Stimulated activated CD8-positive, alpha-beta memory T cell treated with anti-CD3 and anti-CD28 coated beads, Interleukin-4, amount 100 ng/mL, for 4 hours (primary cell): ENCODE data around the gene AFMID.

ENCODE experiments used
- DNase-seq, 2 donors: peaks; one replicate each; pipeline ENCODE4 v3.0.0-alpha.2; 2020; ENCODE audit warnings: low read depth in 2 of 2, low spot score in 1 of 2

The AFMID gene

DNA sequence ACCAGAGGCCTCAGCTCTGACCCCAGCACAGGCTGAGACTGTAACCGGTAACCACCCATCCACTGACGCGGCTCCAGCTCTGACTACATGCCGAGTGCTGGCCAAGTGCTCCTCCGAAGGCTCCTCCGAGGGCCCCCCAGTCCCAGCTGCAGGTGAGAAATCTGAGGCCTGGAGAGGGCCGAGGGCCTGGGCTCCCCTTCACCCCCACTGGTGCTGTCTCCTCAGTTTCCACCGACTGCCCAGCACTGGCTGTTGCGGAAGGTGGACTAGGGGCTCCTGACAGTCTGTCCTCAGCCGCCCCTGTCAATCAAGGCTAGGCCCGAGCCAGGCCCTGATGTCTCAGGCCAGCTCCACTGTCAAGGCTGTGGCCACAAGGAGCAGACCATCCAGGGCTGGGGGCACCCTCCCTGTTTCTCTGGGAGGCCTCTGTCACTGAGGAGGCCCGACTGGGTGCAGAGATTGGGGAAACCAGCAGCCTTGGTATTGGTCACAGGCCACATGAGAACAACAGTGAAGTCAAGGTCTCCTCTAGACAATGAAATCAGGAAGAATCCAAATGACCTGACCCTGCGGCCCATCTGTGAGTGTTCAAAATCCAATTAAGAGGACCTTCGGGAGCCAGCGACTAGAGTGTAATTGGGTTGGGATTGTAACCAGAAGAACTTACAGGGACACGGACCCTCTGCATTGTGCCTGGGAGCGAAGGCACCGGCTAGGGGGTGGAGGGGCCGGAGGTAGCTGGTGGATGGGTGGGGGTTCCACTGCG lies 49.4 kb downstream of the AFMID start:
- no peak for DNase-seq

DNA sequence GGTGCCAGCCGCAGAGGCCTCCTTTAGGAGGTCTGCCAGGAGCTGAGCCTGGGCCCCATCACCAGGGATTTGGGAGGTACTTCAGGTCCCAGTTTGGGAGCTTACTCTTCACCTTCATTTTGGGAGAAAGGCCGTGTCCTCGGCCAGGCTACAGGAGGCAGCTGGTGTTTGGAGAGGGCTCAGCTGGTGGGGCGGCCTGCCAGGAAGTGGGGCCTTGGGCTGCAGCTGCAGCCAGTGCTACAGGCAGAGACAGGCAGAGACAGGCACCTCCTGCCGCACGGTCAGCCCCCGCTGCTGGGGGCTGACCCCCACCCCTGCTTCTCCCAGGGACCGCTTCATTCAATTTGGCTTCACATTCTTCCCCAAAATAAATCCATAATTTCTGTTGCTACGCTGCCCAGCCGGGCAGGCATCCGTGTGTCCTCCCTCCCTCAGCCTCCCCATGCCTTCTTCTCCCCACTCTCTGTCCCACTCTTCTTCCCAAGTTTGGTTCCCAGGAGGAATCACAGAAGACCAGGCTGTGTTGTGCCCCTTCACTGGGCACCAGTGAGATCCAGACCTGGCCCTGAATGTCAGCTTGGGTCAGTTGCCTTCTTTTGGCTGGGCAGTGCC lies 50.3 kb downstream of the AFMID start:
- no peak for DNase-seq

DNA sequence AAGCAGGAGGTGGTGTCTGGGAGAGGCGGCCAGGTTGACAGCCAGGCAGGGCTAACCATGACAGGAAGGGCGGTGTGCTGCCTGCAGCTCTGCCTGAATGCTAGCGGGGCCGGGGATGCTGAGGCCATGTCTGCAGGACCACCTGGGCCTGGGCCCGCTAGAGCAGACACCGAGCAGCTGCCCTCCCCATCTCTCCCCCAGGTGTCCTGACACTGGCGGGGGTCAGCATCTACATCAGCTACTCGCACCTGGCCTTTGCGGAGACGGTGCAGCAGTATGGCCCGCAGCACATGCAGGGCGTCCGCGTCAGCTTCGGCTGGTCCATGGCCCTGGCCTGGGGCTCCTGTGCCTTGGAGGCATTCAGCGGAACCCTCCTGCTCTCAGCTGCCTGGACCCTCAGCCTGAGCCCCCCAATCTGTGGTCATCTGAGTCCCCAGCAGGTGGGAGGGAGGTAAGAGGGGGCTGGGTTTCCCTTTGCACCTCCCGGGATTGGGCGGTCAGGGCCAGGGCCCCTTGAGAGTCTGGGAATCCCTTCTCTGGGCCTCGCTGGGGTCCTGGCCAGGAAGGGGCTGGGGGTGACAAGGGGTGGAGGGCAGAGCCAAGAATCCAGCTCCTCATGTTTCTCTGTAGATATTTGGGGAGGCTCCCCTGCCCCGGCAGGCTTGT lies 51.8 kb downstream of the AFMID start:
- no peak for DNase-seq

DNA sequence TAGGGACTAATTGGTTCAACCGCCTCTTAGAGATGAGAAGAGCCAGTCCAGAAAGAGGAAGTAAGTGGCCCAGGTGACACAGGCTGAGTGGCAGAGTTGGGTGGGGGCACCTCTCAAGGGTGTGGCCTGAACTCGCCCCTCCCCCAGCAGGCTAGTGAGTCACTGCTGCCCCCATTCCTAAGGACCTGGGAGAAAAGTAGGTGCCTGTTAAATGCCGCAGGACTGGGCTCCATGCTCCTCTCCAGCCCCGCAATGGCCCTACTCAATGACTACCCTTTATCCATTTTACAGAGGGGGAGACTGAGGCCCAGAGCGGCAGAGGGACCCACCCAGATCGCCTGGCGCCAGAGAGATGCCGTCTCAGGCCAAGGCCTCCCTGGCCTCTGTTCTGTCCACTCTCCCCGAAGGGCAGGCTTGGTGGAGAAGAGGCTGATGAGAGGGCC lies 52.3 kb downstream of the AFMID start:
- DNase-seq = no peak

DNA sequence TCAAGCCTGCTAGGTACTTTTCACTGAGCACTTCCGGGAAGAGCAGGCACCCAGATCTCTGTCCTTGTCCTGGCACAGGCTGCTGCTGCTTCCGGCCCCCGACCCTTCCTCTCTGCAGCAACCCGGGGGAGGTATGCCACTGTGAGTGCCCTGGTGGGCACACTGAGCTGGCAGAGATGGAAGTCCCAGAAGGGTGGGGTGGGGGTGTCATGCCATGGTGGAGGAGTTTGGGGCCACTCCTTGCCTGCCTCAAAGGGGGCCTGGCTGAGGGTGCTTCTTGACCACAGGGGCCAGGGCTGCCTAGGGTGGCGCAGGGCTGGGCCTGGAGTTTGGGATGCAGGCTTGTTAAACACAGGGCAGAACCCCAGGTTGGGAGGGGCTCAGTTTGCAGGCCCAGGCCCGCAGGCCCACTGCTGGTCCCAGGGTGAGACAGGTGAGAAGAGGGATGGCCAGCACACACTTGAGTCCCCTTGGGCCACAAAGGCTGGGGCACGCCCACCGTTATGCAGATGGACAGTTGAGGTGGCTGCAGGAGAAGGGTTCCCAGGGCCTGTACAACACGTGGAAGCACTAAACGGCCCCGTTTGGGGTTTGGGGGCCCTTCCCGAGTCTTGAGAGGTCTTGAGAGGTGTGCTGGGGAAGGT lies 53.0 kb downstream of the AFMID start:
- no peak for DNase-seq

DNA sequence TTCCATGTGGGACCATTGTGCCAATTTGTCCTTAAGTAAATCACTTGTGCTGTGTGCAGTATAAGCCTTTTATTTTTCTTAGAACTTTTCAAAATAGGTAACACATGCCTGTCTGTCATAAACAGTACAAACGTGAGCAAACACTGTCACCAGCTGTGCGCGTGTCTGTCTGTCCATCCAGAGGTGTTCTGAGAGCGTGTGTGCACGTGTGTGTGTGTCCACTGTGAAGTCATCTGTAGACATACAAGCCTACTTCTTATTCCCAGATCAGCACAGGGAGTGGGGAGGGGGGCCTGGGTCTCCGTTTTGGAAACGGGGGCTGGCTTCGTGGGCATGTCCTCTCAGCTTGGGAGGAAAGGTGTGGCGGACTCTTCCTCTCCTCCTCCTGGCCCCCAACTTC lies 53.7 kb downstream of the AFMID start:
- no peak for DNase-seq

DNA sequence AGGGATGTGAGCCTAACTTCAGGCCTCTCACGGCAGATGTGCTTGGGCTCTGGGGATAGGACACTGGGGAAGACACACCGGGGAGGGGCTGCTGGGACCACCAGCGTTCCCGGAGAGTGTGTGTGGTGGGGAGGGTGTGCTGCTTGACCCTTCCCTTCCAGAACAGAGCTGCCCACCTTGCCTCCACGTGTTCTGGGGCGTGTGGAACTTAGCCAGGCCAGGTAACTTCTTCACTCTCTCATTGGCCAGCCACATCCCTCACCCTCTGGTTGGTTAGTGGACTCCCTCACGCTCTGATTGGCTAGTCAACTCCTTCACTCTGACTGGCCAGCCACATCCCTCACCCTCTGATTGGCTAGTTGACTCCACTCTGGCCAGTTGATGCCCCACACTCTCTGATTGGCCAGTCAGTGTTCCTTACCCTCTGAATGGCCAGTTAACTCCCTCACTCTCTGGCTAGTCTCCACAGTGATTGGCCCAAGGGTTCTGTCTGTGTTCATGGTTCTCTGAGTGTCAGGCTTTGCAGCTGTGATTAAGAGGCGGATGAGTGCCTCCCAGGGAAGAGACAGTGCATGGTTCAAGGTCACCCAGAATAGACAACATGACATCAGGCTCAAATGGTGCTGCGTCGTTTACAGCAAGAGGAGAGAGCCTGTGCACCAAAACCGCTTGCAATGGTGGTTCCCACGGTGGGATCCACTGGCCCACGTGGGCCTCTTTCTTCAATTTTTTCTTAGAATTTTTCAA lies 54.3 kb downstream of the AFMID start:
- no peak for DNase-seq

DNA sequence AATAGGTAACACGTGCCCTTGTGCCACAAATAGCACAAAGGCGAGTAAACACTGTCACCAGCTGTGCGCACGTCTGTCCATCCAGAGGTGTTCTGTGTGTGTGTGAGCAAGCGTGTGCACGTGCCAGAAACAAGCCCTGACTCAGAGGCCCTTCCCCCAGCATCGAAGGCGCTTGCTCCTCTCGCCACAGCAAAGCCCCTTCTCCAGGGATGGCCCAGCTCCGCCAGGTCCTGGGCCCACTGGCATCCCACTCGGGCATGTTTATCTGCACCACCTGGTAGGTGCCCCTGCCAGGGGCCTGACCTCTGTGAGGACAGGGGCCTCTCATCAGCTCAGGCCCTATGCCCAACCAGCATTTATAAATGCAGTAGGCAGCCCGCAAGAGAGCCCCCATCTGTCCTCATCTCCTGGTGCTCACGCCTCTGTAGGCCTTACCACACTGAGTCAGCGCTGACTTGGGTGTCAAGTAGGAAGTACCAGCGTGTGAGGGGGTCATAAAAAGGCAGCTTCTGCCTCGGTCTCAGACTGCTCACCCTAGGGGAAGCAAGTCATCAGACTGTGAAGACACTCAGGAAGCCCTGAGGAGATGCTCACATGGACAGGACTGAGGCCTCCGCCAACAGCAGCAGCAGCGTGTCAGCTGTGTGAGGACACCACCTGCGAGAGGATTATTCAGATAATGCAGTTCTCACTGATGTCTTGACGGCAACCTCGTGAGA lies 55.0 kb downstream of the AFMID start:
- no peak for DNase-seq

DNA sequence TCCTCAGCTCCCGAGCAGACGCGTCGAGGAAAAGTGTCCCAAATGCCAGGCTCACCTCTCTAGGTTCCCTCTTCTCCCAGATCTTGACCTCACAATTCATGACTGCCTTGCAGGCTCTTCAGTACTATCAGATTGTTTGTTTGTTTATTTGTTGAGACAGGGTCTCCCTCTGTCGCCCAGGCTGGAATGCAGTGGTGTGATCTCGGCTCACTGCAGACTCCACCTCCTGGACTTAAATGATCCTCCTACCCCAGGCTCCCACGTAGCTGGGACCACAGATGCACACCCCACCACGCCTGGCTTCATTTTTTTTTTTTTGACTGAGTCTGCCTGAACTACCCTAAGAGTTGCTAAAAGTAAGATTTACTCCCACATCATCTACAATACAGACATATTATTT lies 60.1 kb downstream of the AFMID start:
- DNase-seq = no peak

DNA sequence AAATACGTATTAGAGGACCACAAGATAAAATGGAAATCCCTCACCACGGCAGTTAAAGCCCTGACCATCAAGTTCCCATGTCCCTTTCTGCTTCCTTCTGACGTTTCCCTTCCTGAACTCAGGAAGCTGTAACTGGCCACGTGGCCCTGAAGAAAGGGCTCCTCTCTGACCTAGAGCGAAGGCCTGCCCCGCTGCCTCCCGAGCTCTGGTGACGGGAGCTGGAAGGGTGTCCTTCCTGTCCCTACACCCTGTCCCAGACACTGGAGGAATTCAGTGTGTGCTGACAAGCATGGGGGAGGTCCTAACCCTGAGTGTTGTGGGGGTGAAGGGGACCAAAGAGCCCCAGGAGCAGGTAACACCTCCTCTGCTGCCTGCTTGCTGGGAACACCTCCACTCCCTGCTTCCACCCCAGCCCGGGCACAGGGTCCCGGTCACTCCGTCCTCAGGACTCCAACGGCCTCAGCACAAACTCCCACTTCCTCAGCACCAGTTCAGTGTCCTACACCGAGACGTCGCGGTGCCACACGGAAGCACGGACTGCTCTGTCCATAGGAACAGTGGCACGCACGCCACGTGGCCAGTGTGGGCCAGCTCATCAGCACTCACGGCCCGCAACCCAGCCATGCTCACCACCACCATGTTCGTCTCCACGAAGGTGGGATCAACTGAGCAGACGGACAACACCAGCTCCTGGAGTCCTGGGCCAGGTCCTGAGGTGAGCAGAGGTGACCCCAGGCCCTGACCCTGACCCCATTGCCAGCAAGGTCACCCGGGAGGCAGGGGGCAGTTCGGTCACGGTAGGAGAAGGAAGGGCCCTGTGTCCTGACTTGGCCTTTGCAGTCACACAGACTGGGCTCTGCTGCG lies 61.1 kb downstream of the AFMID start:
- DNase-seq = no peak

DNA sequence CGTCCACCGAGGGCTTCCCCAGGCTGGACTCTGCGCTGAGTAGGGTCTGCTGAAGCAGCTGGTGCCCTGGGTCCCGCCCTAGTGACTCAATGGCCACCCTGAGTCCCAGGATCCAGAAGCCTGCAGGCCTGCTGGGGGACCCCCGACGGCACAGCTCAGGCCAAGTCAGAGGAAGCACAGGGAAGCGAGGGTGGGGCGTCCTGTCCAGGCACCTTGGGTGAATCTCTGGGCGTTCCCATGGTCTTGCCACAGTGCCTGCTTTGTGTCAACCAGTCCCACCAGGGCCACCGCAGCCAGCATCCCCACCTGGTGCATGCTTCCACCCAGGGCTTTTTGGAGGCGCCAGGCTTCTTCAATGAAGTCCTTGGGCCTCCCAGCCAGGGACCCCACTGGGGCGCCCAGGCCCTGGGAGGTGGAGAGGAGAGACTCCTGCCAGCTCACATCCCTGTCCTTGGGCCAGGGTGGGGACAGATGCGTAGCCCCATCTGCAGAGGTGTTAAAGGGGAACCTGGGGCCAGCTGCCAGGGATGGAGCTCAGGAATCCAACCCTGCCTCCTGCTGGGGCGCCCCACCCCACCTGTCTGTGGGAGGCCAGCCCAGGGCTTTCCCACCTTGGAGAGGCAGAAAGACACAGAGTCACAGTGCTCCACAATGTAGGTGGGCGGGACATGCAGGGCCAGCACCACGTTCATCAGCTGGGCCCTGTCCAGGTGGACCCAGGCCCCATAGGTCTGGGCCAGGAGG lies 62.1 kb downstream of the AFMID start:
- DNase-seq = no peak

DNA sequence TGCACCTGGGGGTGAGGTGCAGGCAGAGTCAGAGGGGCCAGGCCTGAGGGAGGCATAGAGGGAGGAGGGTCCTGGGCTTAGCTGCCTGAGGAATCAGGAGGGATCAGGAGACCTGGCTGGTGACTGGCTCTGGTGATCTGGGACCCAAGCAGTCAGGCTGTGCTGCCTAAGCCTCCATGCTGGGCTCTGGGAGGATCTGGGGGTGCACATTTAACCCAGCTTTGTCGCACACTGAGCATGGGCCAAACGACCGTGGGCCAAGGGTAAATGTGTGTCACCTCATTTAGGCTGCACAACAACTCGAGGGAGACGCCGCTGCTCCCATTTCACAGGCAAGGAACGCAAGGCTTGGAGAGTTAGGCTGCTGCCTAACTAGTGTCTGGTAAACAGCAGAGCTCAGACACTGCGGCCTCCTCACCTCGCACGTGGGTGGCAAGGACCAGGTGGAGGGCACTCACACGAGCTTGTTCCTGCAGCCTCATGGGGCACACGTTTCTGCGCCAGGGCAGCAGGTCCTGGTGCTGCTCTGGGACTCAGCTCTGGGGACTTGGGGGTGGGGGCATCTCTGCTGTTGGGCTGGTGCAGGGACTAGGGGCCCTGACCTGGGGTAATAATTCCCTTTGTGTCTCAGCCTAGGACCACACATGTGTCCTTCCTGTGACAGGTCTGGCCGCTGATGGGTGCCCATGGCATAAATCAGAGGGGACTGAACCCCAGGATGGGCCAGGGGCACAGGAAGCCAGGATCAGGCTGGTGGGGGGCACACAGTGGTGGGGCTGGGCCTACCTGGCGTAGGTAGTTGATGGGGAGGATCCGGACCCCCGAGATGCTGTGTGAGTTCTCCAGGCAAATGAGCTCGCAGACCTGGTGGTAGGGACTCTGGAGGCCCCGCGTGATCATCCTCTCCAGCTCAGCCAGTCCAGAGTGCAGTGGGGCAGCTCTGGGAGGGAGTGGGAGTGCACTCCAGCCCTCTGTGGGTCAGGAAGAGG lies 63.0 kb downstream of the AFMID start:
- DNase-seq = no peak

DNA sequence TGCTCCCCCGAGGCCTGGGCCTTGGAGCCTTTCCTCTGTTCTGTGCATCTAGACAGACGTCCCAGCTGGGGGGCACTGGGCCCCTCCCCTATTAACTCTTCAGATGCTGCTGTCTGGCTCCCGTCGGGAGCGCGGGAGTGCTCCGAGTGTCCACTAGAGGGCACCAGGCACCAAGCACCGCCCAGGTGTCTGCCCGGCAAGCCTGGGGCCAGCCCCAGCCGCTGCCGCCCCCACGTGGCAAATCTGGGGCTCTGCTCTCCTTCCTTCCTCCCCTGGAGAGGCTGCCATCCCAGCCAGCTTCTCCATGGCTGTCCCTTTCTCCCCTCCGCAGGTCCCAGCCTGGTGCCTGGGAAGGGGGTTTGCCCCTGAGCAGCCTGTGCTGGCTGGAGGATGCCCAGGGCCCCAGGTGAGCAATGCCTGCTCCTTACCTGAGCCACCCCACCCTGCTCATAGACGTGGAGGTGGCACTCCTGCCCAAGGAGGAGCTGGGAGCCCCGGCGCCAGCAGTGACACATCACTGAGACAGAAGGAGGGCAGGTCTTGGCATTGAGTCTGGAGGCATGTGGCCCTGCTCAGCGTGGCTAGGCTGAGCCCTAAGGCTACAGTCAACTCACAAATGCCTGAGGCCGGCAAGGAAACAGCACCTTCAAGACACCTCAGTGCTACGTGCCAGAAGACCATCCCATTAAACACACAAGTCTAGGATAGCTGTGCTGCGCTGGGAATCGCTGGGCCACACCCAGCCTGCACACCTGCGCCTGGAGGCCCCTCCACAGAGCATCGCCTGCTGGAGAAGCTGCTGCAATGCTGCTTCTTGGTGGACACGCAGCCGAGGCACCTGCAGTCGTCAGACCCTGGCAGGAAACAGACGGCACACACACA lies 64.0 kb downstream of the AFMID start:
- peak; percentile 45 to 62 for DNase-seq

DNA sequence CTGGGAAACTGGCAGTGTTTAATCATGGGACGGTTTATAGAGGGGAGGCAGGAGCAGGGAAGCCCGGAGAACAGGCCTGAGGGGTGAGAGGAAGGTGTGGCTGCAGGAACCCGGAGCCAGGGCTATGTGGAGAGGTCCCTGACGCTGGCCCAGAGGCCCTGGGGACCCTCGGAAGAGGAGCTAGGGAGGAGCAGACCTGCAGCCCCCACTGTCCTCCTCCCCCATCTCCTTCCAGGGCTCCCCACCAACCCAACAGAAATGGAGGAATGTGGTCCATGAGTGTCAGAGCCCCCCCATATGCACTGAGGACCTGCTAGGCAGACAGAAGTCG lies 64.6 kb downstream of the AFMID start:
- DNase-seq = no peak

DNA sequence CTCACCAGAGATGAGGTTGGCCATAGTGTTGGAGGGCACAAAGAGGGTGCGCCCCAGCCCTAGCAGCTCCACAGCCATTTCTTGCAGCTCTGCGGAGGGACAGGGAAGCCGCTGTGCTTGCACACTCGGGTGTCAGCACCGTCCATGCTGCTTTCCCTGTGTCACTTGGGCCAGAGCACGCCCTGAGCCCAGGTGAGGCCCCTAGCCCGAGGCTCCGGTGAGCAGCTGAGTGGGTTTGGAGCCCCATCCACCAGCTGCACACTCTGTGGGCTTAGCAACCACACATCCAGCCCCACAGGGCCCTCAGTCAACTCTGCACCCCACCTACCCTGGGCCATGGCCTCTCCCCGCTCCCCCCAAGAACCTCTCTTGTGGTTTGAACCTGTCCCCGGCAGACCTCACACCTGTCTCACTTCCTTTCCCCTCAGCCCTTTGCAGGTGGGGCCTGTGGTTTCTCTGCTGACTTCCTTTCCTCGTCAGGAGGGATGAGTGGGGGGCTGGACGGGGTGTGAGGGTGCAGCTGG lies 65.0 kb downstream of the AFMID start:
- peak in 1 of 2 donors; percentile 34 for DNase-seq
